Esophagus muscularis mucosa (tissue), 4 donors: Measurements from ENCODE around the gene AGER. TPM values are rescaled to one million over a fixed set of nuclear protein-coding genes. Genes with fewer than 3 reads are reported as not detected.

Source experiments
- DNase-seq: peaks from one replicate; pipeline ENCODE4 v3.0.0-alpha.2; 2017; ENCODE audit errors: extremely low spot score
- H3K27ac ChIP-seq, 4 donors: fragments of 200-600 bp; sonication (generic); replicated peaks in 1 of 4; 1 replicate in 3 of 4; 2 replicates in 1 of 4; pipeline ENCODE4 v1.5.1; 2016 to 2019; ENCODE audit warnings: mild to moderate bottlenecking in 1 of 4
- H3K27me3 ChIP-seq, 4 donors: fragments of 200-600 bp; sonication (generic); one replicate each; pipeline versions ENCODE4 v1.5.1 to v1.6.0; 2016 to 2019
- H3K36me3 ChIP-seq, 4 donors: fragments of 200-600 bp; sonication (generic); one replicate each; pipeline ENCODE4 v1.5.1; 2016 to 2019
- H3K4me1 ChIP-seq, 4 donors: fragments of 200-600 bp; sonication (generic); one replicate each; pipeline ENCODE4 v1.5.1; 2016 to 2019
- H3K4me3 ChIP-seq, 4 donors: fragments of 200-600 bp; sonication (generic); 1 replicate in 2 of 4; 2 replicates in 2 of 4; pipeline ENCODE4 v1.5.1; 2016 to 2019; ENCODE audit warnings: mild to moderate bottlenecking in 4 of 4, moderate library complexity in 1 of 4
- H3K9me3 ChIP-seq, 4 donors: fragments of 200-600 bp; sonication (generic); 1 replicate in 3 of 4; 2 replicates in 1 of 4; pipeline ENCODE4 v1.5.1; 2016 to 2019
- CTCF ChIP-seq, 3 experiments: fragments of 200-600 bp in 2 of 3; fragments of 450-650 bp in 1 of 3; sonication (generic) in 2 of 3; IDR thresholded peaks; one replicate each; pipeline ENCODE4 v1.5.1; 2017 to 2019; ENCODE audit warnings: antibody characterized with exemption in 3 of 3, mild to moderate bottlenecking in 2 of 3, moderate library complexity in 1 of 3
- EP300 ChIP-seq: sonication (generic); formaldehyde crosslinking; IDR thresholded peaks from one replicate; pipeline ENCODE4 v1.6.1; 2017; ENCODE audit warnings: antibody characterized with exemption
- POLR2A ChIP-seq: fragments of 450-650 bp; IDR thresholded peaks from one replicate; pipeline ENCODE4 v1.6.1; 2017; ENCODE audit warnings: antibody characterized with exemption, moderate library complexity, mild to moderate bottlenecking, low read depth
- POLR2AphosphoS5 ChIP-seq, 2 donors: sonication (generic); formaldehyde crosslinking; IDR thresholded peaks; one replicate each; pipeline ENCODE4 v1.6.1; 2017; ENCODE audit warnings: antibody characterized with exemption in 2 of 2
- WGBS: methylation state at CpG from one replicate; pipeline ENCODE4 v1.1.5; 2018; 5-methylcytosine and 5-hydroxymethylcytosine counted together
- intact Hi-C: fragments of 100-400 bp; cut with DNase I; formaldehyde crosslinking; loops from one replicate; pipeline ENCODE4 v1.15.1; 2023
- total RNA-seq, 4 donors: library from RNA; depleted of rRNA; stranded (reverse); fragments of >200 nt; gene quantifications; one replicate each; pipeline versions ENCODE4 v1.1.0 to v1.2.1, GENCODE V29; 2016

The AGER gene
- total RNA-seq, 4 donors from 2014 or later = 0.83 to 5.9 (median 3.8) TPM

DNA sequence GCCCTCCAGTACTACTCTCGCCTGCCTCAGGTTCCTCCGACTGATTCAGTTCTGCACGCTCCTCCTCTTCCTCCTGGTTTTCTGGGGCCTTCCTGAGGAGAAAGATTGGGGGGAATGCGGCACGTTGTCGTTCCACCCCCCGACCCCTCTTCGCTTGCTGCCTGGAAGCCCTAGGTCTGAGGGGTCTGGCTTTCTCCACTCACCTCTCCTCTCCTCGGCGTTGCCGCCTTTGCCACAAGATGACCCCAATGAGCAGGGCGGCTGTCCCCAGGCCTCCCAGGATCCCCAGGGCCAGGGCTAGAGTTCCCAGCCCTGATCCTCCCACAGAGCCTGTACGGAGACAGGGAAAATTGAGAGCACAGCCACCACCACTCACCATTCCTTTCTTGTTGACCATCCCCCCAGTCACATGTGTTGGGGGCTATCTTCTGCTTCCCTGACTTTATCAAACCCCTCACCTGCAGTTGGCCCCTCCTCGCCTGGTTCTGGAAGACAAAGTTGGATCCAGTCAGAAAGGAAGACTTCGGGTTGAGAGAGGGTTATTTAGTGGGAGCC lies 2.8 kb downstream of the AGER start:
- peak overlapping the region in 3 of 4 donors; percentile 84 to 99 (median 98) for H3K27ac ChIP-seq
- no peak overlapping the region for H3K4me3 ChIP-seq
- intact Hi-C loops = no loop called here
- WGBS = 72% methylated on average over 15 of the region's 15 CpGs
- TF ChIP-seq EP300 = no peak
- TF ChIP-seq POLR2A = no peak
- no peak for TF ChIP-seq CTCF (IDR thresholded peaks at IDR 0.05)
- no peak for TF ChIP-seq POLR2AphosphoS5 (IDR thresholded peaks at IDR 0.05)
- H3K27me3 ChIP-seq = no peaks in the 10 kb centered on the region
- no peaks in the 10 kb centered on the region for H3K9me3 ChIP-seq
- peaks cover 58 to 79% (median 74%) of the 10 kb centered on the region in 4 donors for H3K4me1 ChIP-seq
- DNase-seq = no peak
- peaks cover 0 to 45% (median 33%) of the 10 kb centered on the region in 4 donors for H3K36me3 ChIP-seq

GRCh38 chr6:32179766-32180405 lies 4.2 kb downstream of the AGER start:
- no peak for TF ChIP-seq CTCF (IDR thresholded peaks at IDR 0.05)
- TF ChIP-seq POLR2A = no peak
- TF ChIP-seq EP300 = no peak
- no peak for TF ChIP-seq POLR2AphosphoS5 (IDR thresholded peaks at IDR 0.05)
- Histone ChIP-seq H3K4me1 (peaks cover 59 to 78% (median 73%) of the 10 kb centered on the region in 4 donors), H3K9me3 (no peaks in the 10 kb centered on the region), H3K27ac (peak overlapping the region; percentile 20 to 99 (median 96)), H3K36me3 (peaks cover 0 to 44% (median 30%) of the 10 kb centered on the region in 4 donors), H3K4me3 (peak overlapping the region in 2 of 4 donors; percentile 75 to 85), H3K27me3 (no peaks in the 10 kb centered on the region)
- no peak for DNase-seq
- WGBS = 76% methylated on average over 10 of the region's 10 CpGs
- intact Hi-C loops = no loop called here

DNA sequence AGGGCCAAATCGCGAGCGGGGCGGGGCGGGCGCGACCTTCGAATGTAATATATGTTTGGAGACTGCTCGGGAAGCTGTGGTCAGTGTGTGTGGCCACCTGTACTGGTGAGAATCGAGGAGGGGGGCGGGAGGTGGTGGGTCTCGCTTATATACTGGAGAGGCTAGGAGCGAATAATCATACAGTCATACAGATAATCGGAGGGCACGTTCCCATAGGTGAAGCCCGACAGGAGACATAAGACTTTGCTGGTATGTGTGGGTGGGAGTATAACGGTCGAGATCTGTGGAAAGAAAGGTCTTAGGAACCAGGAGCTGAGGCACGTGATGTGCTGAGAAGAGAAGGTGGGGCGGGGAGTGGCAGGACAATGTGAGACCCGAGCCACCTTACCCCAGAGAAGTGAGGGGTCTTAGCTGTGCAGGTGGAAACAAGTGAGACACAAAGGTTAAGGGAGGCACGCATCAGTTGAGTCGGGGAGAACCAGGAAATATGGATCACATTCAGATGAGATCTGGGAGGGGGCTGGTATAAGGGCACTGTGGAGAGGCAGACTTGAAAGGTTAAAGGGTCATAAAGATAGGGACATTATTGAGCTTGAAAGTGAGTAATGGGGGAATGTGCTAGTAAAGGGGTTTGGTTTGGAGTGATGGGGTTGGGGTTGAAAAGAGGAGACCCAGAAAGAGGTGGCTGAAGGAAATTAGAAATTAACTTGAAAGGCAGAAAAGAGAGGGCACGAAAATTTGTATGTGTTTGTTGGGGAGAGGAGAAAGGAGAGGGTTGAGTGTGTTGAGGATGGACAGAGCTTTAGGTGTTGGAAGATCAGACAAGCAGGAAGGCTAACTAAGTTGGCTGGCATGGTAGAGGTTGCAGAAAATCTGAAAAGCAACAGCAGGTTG lies 5.3 kb downstream of the AGER start:
- 6% methylated on average over 15 of the region's 24 CpGs for WGBS

More for the DNA sequence above, 5.3 kb downstream of the AGER start:
- TF ChIP-seq EP300 (no peak), POLR2A (no peak), POLR2AphosphoS5 (IDR thresholded peaks at IDR 0.05) (no peak), CTCF (IDR thresholded peaks at IDR 0.05) (no peak)
- H3K27me3 ChIP-seq = no peaks in the 10 kb centered on the region
- H3K27ac ChIP-seq = peak overlapping the region; percentile 94 to 99 (median 96)
- H3K9me3 ChIP-seq = no peaks in the 10 kb centered on the region
- H3K4me1 ChIP-seq = peaks cover 54 to 78% (median 73%) of the 10 kb centered on the region in 4 donors
- intact Hi-C loops = no loop called here
- H3K4me3 ChIP-seq = peak overlapping the region; percentile 74 to 93 (median 80)
- DNase-seq = no peak
- H3K36me3 ChIP-seq = peaks cover 0 to 42% (median 28%) of the 10 kb centered on the region in 4 donors
